Renal cortex interstitium (tissue), 11 donors: ENCODE results near the gene TASOR. TPM values are rescaled to one million over a fixed set of nuclear protein-coding genes. Genes with fewer than 3 reads are reported as not detected.
"Not testable (repeated sequence)": the region's sequence is repeated elsewhere in the genome, so short reads cannot be mapped to it uniquely, and the experiment has no call there.

Experiments used
- DNase-seq, 11 donors: peaks; one replicate each; pipeline ENCODE4 v3.0.0-alpha.2; 2013; ENCODE audit warnings: low read depth in 9 of 11, low spot score in 4 of 11; ENCODE audit errors: extremely low read depth in 1 of 11
- polyA plus RNA-seq, 3 donors: library from polyadenylated mRNA; unstranded; fragments of 120-200 nt; gene quantifications; one replicate each; pipeline ENCODE4 v1.2.1, GENCODE V29; 2013; ENCODE audit not compliant: insufficient read length in 3 of 3

TASOR gene
- polyA plus RNA-seq, 3 donors, result 73.8 to 87.4 (median 77.2) TPM

- not testable (repeated sequence) for DNase-seq
These were observed 8.9 kb upstream of the TASOR start for GRCh38 chr3:56692001-56692365.

- DNase-seq, result no peak
These were observed 8.3 kb upstream of the TASOR start for GRCh38 chr3:56691165-56692000.

- no peak for DNase-seq
These were observed 6.2 kb upstream of the TASOR start for GRCh38 chr3:56689303-56689702.

- no peak for DNase-seq
These were observed 5.1 kb upstream of the TASOR start for GRCh38 chr3:56688191-56688590.

- DNase-seq, result no peak
These were observed 964 bp upstream of the TASOR start for GRCh38 chr3:56684029-56684428.

- peak; percentile 26 to 73 (median 65) for DNase-seq
These were observed 473 bp downstream of the TASOR start for GRCh38 chr3:56682462-56683121.

- DNase-seq, result peak in 1 of 11 donors; percentile 55
These were observed 1.0 kb downstream of the TASOR start for GRCh38 chr3:56681984-56682461.

- DNase-seq, result no peak
These were observed 2.9 kb downstream of the TASOR start for GRCh38 chr3:56680054-56680580.

GRCh38 chr3:56677286-56677685, 5.8 kb downstream of the TASOR start:
- no peak for DNase-seq

GRCh38 chr3:56673781-56674457, 9.1 kb downstream of the TASOR start:
- no peak for DNase-seq

GRCh38 chr3:56667973-56668579, 15.0 kb downstream of the TASOR start:
- no peak for DNase-seq

GRCh38 chr3:56664823-56665222, 18.2 kb downstream of the TASOR start:
- DNase-seq, result no peak

GRCh38 chr3:56655709-56656108, 27.4 kb downstream of the TASOR start:
- DNase-seq, result no peak

GRCh38 chr3:56654460-56654859, 28.6 kb downstream of the TASOR start:
- DNase-seq, result no peak

- DNase-seq, result no peak
These were observed 37.7 kb downstream of the TASOR start for GRCh38 chr3:56645407-56645806.

GRCh38 chr3:56633602-56634535, 49.2 kb downstream of the TASOR start:
- DNase-seq, result no peak
